Coronary artery (tissue), 2 donors: ENCODE results near the gene RBM41.
"Not testable (repeated sequence)": the region's sequence is repeated elsewhere in the genome, so short reads cannot be mapped to it uniquely, and the experiment has no call there.

Experiments used
- DNase-seq: peaks from one replicate; pipeline ENCODE4 v3.0.0-alpha.2; 2017; ENCODE audit warnings: low spot score
- H3K27ac ChIP-seq, 2 donors: fragments of 200-600 bp; sonication (generic); one replicate each; pipeline ENCODE4 v1.5.1; 2016 to 2019
- H3K4me3 ChIP-seq: fragments of 200-600 bp; sonication (generic); 2 replicates; pipeline ENCODE4 v1.5.1; 2016; ENCODE audit warnings: mild to moderate bottlenecking, moderate library complexity
- CTCF ChIP-seq: fragments of 200-600 bp; sonication (generic); IDR thresholded peaks from one replicate; pipeline ENCODE4 v1.5.1; 2019; ENCODE audit warnings: antibody characterized with exemption

The RBM41 gene

GRCh38 chrX:107102980-107103379 is 15.6 kb downstream of the RBM41 start:
- DNase-seq: no peak
- Histone ChIP-seq H3K4me3 (no peak overlapping the region), H3K27ac (no peak overlapping the region)
- no peak for TF ChIP-seq CTCF

GRCh38 chrX:107076158-107076557 is 42.5 kb downstream of the RBM41 start:
- Histone ChIP-seq H3K27ac (no peak overlapping the region), H3K4me3 (no peak overlapping the region)
- TF ChIP-seq CTCF: no peak
- no peak for DNase-seq

- H3K27ac ChIP-seq, DNase-seq, H3K4me3 ChIP-seq: not testable (repeated sequence)
These were observed 60.9 kb downstream of the RBM41 start for GRCh38 chrX:107057731-107058130.

- no peak overlapping the region for H3K4me3 ChIP-seq
- no peak for TF ChIP-seq CTCF
- DNase-seq: no peak
These were observed 63.6 kb downstream of the RBM41 start for GRCh38 chrX:107054978-107055377.

GRCh38 chrX:107050195-107050709 is 68.4 kb downstream of the RBM41 start:
- DNase-seq: no peak
- no peak for TF ChIP-seq CTCF
- no peak overlapping the region for H3K27ac ChIP-seq
- no peak overlapping the region for H3K4me3 ChIP-seq

More at GRCh38 chrX:107054978-107055377, 63.6 kb downstream of the RBM41 start:
- no peak overlapping the region for H3K27ac ChIP-seq

GRCh38 chrX:107047622-107048021 is 71.0 kb downstream of the RBM41 start:
- H3K4me3 ChIP-seq: no peak overlapping the region
- no peak for TF ChIP-seq CTCF
- H3K27ac ChIP-seq: no peak overlapping the region
- DNase-seq: no peak

- H3K4me3 ChIP-seq: no peak overlapping the region
These were observed 88.9 kb downstream of the RBM41 start for GRCh38 chrX:107029752-107030151.

More at GRCh38 chrX:107029752-107030151, 88.9 kb downstream of the RBM41 start:
- no peak for TF ChIP-seq CTCF
- DNase-seq: no peak
- H3K27ac ChIP-seq: no peak overlapping the region
